Erythroblast (primary cell): ENCODE results near the gene KLF14.

Experiments used
- GATA1 ChIP-seq: IDR thresholded peaks from 2 replicates; pipeline ENCODE4 v1.6.1; 2011; ENCODE audit warnings: low read depth, mild to moderate bottlenecking, control low read depth, low read length, moderate library complexity
- POLR2A ChIP-seq: IDR thresholded peaks from 2 replicates; pipeline ENCODE4 v1.6.1; 2011; ENCODE audit warnings: mild to moderate bottlenecking, low read length

DNA sequence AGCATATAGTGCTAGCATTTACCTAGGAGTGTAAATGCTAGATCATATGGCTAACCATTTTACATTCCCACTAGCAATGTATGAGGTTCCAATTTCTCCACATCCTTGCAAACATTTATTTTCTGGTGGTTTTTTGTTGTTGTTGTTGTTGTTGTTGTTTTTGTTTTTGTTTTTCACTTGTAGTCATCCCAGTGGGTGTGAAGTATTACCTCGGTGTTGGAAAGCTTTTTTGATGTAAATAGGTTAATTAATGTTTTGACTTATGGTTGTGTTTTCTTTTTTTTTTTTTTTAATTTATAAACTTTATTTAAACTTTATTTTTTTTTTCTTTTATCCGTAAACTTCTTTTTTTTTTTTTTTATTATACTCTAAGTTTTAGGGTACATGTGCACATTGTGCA lies 32.4 kb downstream of the KLF14 start:
- no peak for TF ChIP-seq POLR2A
- TF ChIP-seq GATA1, result no peak
